ENCODE measurements around the gene SPEF1.

Gene SPEF1

DNA sequence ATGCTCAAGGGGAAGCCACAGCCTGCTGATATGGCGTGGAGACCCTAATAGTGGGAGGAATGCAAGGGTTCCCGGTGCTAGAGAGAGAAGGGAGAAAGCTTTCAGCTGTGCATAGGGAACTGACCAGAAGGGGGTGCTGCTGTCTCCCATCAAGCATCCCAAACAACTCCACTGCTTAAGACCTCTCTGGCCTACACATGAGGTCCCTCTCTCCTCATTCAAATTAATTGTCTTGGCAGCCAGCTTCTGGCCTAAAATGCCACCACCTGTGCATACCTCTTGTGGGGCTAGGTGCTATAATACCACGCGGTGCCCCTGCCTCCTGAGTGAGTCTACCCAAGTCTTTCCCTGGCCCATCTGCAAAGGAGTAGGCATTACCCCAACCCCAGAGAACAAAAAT, 28.1 kb downstream of the SPEF1 start:
- Mint-ChIP-seq H3K4me3 (no peak overlapping the region), H3K4me1 (peaks cover 8% of the 10 kb centered on the region), H3K27ac (no peak overlapping the region), H3K9me3 (no peaks in the 10 kb centered on the region), H3K36me3 (peaks cover 15% of the 10 kb centered on the region)
- DNase-seq (ENCODE audit: low spot score in 2 of 2) (peak in 1 of 2 donors; percentile 71), ATAC-seq (peak; percentile 64)

- no peaks in the 10 kb centered on the region for H3K9me3 Mint-ChIP-seq
- peaks cover 12% of the 10 kb centered on the region for H3K36me3 Mint-ChIP-seq
- peak overlapping the region; percentile 53 for H3K4me3 Mint-ChIP-seq
- ATAC-seq (no peak), DNase-seq (ENCODE audit: low spot score in 2 of 2) (no peak)
- H3K27ac Mint-ChIP-seq = no peak overlapping the region
- H3K4me1 Mint-ChIP-seq = peaks cover 8% of the 10 kb centered on the region
Observed at GRCh38 chr20:3752386-3752759, 28.9 kb downstream of the SPEF1 start.

DNA sequence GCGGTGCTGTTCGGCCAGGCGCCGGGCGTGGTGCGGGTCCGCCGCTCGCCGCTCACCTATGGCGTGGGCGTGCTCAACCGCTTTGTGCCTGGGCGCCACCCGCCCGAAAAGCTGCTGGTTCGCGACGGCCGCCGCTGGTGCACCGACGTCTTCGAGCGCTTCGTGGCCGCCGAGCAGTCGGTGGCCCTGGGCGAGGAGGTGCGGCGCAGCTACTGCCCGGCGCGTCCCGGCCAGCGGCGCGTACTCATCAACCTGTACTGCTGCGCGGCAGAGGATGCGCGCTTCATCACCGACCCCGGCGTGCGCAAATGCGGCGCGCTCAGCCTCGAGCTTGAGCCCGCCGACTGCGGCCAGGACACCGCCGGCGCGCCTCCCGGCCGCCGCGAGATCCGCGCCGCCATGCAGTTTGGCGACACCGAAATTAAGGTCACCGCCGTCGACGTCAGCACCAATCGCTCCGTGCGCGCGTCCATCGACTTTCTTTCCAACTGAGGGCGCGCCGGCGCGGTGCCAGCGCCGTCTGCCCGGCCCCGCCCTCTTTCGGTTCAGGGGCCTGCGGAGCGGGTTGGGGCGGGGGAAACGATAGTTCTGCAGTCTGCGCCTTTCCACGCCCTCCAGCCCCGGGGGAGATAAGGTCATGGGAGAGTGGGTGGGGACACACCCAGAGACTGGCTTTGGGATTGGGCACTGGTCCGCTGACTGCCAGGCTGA, 29.4 kb downstream of the SPEF1 start:
- ATAC-seq = peak; percentile 52

GRCh38 chr20:3751305-3751674, 30.0 kb downstream of the SPEF1 start:
- no peak for DNase-seq (ENCODE audit: low spot score in 2 of 2)
- Mint-ChIP-seq H3K4me3 (peak overlapping the region; percentile 23), H3K4me1 (peaks cover 8% of the 10 kb centered on the region), H3K36me3 (peaks cover 12% of the 10 kb centered on the region), H3K27ac (no peak overlapping the region), H3K9me3 (no peaks in the 10 kb centered on the region)
- no peak for ATAC-seq

More for the DNA sequence above, 29.4 kb downstream of the SPEF1 start:
- peaks cover 12% of the 10 kb centered on the region for H3K36me3 Mint-ChIP-seq
- DNase-seq (ENCODE audit: low spot score in 2 of 2) = peak in 1 of 2 donors; percentile 21
- no peaks in the 10 kb centered on the region for H3K9me3 Mint-ChIP-seq
- peaks cover 8% of the 10 kb centered on the region for H3K4me1 Mint-ChIP-seq
- H3K4me3 Mint-ChIP-seq = peak overlapping the region; percentile 53
- H3K27ac Mint-ChIP-seq = no peak overlapping the region

DNA sequence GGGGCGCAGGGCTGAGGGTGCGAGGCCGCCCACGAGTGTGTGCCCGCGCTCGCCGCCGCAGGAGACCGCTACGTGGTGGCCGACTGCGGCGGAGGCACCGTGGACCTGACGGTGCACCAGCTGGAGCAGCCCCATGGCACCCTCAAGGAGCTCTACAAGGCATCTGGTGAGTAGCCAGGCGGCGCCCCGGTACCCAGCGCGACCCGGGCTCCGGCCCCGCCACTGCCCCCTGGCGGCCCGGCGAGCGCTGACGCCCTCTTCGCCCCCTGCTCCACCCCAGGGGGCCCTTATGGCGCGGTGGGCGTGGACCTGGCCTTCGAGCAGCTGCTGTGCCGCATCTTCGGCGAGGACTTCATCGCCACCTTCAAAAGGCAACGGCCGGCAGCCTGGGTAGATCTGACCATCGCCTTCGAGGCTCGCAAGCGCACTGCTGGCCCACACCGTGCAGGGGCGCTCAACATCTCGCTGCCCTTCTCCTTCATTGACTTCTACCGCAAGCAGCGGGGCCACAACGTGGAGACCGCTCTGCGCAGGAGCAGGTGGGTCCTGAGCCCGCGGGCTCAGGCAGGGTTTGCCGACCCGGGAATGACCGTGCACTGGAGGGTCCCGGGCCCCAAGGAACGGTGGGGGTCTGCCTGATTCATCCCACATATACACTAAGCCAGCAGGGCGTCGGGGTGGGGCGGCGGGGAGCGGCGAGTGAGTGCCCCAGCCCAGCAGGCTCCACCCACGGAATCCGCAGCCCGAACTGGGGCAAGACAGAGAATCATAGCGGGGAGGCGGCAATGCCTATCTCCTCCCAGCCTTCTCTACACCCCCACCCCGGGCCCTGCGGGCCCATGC, 31.3 kb downstream of the SPEF1 start:
- Mint-ChIP-seq H3K4me1 (peaks cover 20% of the 10 kb centered on the region), H3K4me3 (no peak overlapping the region), H3K9me3 (no peaks in the 10 kb centered on the region), H3K36me3 (peaks cover 10% of the 10 kb centered on the region), H3K27ac (no peak overlapping the region)
- peak; percentile 43 to 70 for DNase-seq (ENCODE audit: low spot score in 2 of 2)
- ATAC-seq = peak; percentile 58

- H3K27ac Mint-ChIP-seq = no peak overlapping the region
- DNase-seq (ENCODE audit: low spot score in 2 of 2) = no peak
Observed at GRCh38 chr20:3749087-3749688, 32.1 kb downstream of the SPEF1 start.

DNA sequence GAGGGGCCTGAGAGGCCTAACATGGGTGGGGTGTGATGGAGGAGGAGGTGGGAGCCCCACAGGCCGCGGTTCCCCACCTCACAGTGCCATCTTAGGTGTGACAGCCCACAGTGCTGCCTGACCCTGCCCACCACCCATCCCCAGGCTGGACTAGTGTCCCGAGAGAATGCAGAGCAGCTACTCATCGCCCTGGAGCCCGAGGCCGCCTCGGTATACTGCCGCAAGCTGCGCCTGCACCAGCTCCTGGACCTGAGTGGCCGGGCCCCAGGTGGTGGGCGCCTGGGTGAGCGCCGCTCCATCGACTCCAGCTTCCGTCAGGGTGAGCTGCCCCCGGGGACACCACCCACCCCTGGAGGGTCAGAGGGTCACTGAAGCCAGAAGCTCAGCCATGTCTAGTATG, 33.2 kb downstream of the SPEF1 start:
- H3K4me3 Mint-ChIP-seq = no peak overlapping the region
- H3K27ac Mint-ChIP-seq = no peak overlapping the region
- DNase-seq (ENCODE audit: low spot score in 2 of 2) (no peak), ATAC-seq (no peak)
- peaks cover 5% of the 10 kb centered on the region for H3K36me3 Mint-ChIP-seq
- H3K9me3 Mint-ChIP-seq = no peaks in the 10 kb centered on the region
- H3K4me1 Mint-ChIP-seq = peaks cover 28% of the 10 kb centered on the region

More at GRCh38 chr20:3749087-3749688, 32.1 kb downstream of the SPEF1 start:
- no peak for ATAC-seq
- no peaks in the 10 kb centered on the region for H3K9me3 Mint-ChIP-seq
- H3K4me1 Mint-ChIP-seq = peaks cover 27% of the 10 kb centered on the region
- H3K4me3 Mint-ChIP-seq = no peak overlapping the region
- peaks cover 5% of the 10 kb centered on the region for H3K36me3 Mint-ChIP-seq

DNA sequence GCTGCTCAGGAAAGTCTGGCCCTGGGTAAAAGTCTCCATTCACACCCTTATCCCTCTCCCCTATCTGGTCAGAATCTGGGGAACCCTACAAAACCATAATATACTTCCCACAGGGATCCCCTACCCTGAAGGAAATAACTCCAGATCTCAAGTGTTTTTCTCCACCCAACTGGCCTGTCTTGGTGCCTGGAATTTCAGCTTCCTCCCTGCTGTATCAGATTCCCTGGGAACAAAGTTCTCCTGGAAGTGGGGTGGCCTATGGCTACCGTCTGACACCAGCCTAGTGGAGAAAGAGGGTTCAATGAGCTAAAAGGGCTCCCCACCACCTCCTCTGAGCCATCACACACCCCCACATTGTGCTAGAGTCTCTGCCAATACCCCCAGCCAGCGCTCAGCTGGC, 33.8 kb downstream of the SPEF1 start:
- Mint-ChIP-seq H3K4me1 (peaks cover 25% of the 10 kb centered on the region), H3K36me3 (peaks cover 5% of the 10 kb centered on the region), H3K4me3 (no peak overlapping the region), H3K27ac (no peak overlapping the region), H3K9me3 (no peaks in the 10 kb centered on the region)
- DNase-seq (ENCODE audit: low spot score in 2 of 2) (no peak), ATAC-seq (no peak)

DNA sequence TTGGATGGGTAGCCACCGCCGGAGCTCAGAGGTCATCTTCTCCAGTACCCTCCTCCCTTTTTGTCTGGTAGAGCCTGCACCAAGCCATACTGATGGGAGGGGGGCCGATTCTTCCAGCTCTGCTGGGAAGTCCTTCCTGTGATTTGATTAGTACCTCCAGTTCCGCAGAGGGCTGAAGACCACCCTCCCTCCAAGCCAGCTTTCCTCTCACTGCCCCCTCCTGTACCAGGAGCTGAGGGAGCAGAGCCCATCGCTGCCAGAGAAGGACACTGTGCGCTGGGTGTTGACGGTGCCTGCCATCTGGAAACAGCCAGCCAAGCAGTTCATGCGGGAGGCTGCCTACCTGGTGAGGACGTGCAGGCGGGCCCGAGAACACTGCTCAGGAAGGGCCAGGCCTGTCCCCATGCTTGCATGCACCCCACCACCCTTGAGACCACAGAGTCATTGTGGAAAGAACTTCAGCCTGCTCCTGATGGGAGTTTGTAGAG, 35.5 kb downstream of the SPEF1 start:
- peak overlapping the region; percentile 69 for H3K4me3 Mint-ChIP-seq
- H3K36me3 Mint-ChIP-seq = peaks cover 5% of the 10 kb centered on the region
- ATAC-seq (no peak), DNase-seq (ENCODE audit: low spot score in 2 of 2) (no peak)
- H3K4me1 Mint-ChIP-seq = peaks cover 19% of the 10 kb centered on the region
- H3K9me3 Mint-ChIP-seq = no peaks in the 10 kb centered on the region
- H3K27ac Mint-ChIP-seq = no peak overlapping the region

DNA sequence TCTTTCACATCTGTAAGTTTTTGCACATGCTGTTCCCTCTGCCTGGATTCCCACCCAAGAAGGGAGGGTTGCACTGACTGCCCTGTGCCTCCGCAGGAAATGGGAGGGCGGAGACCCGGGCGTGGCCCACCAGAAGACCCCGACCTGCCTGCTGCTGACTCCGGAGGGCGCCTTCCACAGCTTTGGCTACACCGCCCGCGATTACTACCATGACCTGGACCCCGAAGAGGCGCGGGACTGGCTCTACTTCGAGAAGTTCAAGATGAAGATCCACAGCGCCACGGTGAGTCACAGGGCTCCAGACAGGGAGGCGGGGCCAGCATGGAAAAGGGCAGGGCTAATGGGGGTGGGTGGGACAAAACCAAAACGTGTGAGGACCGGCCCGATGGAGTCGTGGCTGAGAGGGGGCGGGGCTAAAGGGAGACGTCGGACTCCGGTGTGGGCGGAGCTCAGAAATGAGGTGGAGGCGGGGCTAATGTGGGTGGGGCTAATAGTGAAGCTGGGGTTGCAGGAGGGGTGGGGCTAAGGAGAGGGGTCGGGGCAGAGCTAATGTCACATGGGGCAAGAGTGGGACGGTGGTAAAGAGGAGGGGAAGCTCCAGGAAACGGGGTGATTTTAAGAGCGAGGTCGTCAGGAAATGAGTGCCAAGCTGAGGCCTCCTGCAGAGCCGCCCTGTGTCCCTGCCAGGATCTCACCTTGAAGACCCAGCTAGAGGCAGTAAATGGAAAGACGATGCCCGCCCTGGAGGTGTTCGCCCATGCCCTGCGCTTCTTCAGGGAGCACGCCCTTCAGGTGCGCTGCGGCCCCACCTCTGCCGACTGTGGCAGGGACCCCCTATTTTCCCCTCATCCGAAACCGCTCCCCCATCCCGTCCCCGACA, 36.2 kb downstream of the SPEF1 start:
- no peaks in the 10 kb centered on the region for H3K9me3 Mint-ChIP-seq
- peak; percentile 67 for ATAC-seq
- H3K36me3 Mint-ChIP-seq = peaks cover 5% of the 10 kb centered on the region

DNA sequence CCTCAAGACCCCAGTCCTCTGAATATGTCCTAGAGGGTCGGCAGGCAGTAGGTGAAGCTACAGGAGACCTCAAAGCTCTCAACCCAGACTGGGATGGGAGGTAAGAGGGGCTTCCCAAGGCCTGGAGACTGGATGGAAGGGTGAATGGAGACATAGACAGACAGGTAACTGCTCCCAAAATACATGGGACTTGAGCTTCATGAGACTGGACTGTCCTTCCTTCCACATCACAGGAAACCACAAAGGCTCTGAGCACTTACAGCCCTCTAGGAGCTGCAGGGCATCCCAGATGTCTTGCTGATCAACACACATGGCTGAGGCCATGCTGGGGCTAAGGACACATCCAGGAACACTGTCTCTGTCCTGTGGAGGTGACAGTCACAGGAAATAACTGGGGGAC, 37.2 kb downstream of the SPEF1 start:
- peaks cover 5% of the 10 kb centered on the region for H3K36me3 Mint-ChIP-seq
- H3K9me3 Mint-ChIP-seq = no peaks in the 10 kb centered on the region
- peaks cover 19% of the 10 kb centered on the region for H3K4me1 Mint-ChIP-seq
- peak overlapping the region; percentile 69 for H3K4me3 Mint-ChIP-seq
- DNase-seq (ENCODE audit: low spot score in 2 of 2) (no peak), ATAC-seq (no peak)
- no peak overlapping the region for H3K27ac Mint-ChIP-seq

More for the DNA sequence above, 36.2 kb downstream of the SPEF1 start:
- Mint-ChIP-seq H3K4me3 (peak overlapping the region; percentile 69), H3K27ac (peak overlapping the region; percentile 29), H3K4me1 (peaks cover 19% of the 10 kb centered on the region)
- DNase-seq (ENCODE audit: low spot score in 2 of 2) = peak; percentile 49 to 71

- no peak for ATAC-seq
- H3K4me3 Mint-ChIP-seq = no peak overlapping the region
- DNase-seq (ENCODE audit: low spot score in 2 of 2) = no peak
- no peak overlapping the region for H3K27ac Mint-ChIP-seq
- H3K9me3 Mint-ChIP-seq = no peaks in the 10 kb centered on the region
- H3K36me3 Mint-ChIP-seq = no peaks in the 10 kb centered on the region
- H3K4me1 Mint-ChIP-seq = peaks cover 19% of the 10 kb centered on the region
Observed at GRCh38 chr20:3743251-3743650, 38.0 kb downstream of the SPEF1 start.

DNA sequence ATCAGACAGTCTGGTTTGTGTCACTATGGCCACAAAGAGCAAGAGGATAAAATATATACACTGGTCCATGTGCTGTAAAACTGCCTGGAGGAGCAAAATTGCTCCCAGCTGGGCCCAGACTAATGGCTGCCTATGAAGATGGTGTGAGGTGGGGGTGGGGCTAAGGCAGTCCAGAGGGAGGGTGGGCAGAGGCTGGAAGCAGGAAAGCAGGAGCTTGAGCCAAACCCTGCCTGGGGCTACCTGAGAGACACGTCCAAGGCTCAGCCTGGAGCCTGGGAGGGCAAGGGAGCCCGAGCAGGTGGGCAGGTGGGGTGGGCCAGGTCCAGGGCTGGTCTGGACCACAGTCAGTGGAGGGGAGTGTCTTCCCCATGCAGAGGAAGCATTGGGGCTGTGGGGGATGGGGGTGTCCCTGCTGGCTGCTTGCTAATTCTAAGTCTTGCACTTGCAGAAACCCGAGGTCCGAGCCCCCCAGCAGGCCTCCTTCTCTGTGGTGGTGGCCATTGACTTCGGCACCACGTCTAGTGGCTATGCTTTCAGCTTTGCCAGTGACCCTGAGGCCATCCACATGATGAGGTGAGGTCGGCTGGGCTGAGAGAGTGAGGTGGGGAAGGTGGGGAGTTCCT, 39.3 kb downstream of the SPEF1 start:
- Mint-ChIP-seq H3K4me1 (peaks cover 19% of the 10 kb centered on the region), H3K27ac (no peak overlapping the region), H3K36me3 (no peaks in the 10 kb centered on the region), H3K9me3 (no peaks in the 10 kb centered on the region), H3K4me3 (no peak overlapping the region)
- DNase-seq (ENCODE audit: low spot score in 2 of 2) = no peak
- ATAC-seq = no peak

DNA sequence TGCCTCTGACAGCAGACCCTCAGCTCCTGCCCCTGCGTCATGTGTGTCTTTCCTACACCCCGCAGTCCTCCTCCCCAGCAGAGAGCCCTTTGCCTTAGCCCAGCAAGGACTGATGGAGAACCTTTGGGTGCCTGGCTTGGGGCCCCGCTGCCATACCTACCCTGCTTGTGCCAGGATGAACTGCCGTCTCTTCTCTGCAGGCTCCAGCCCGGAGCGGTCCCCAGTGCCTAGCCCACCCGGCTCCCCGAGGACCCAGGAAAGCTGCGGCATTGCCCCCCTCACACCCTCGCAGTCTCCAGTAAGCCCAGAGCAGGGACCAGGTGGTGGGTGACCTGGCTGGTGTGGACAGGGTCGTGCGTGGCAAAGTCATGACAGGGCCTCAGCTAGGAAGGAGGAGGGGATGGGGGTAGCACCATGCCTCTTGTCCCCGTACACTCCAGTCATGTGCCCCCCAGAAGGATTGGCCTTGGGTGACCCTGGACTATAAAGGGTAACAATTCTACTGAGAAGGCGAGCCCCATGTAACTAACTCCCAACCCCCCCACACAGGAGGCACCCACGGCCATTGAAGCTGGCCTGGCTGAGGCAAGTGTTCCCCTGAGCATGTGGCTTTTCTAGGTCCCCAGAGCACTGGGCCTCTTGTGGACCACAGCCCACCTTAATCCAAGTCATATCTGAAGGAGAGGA, 40.5 kb downstream of the SPEF1 start:
- no peak overlapping the region for H3K27ac Mint-ChIP-seq
- no peaks in the 10 kb centered on the region for H3K9me3 Mint-ChIP-seq
- no peak for ATAC-seq
- peaks cover 16% of the 10 kb centered on the region for H3K4me1 Mint-ChIP-seq
- no peak for DNase-seq (ENCODE audit: low spot score in 2 of 2)
- H3K4me3 Mint-ChIP-seq = no peak overlapping the region
- no peaks in the 10 kb centered on the region for H3K36me3 Mint-ChIP-seq
